Measurements from ENCODE around the gene VRK1. TPM values are rescaled to one million over a fixed set of nuclear protein-coding genes. Genes with fewer than 3 reads are reported as not detected.

VRK1 gene
- total and polyA plus RNA-seq, 8 donors: 2.4 to 7.0 (median 3.6) TPM

- Histone ChIP-seq H3K4me1 (peaks cover 0 to 11% (median 0%) of the 10 kb centered on the region in 3 donors), H3K27ac (no peak overlapping the region), H3K36me3 (no peaks in the 10 kb centered on the region), H3K4me3 (no peak overlapping the region), H3K27me3 (no peaks in the 10 kb centered on the region), H3K9me3 (no peaks in the 10 kb centered on the region)
- 84 to 89% methylated on average over 7 of the region's 7 CpGs for WGBS, 2 donors
- DNase-seq (no peak), FAIRE-seq (no peak), ATAC-seq (no peak)
- intact Hi-C loops (cut with DNase I): no loop called here
- TF ChIP-seq, protein P1, sequence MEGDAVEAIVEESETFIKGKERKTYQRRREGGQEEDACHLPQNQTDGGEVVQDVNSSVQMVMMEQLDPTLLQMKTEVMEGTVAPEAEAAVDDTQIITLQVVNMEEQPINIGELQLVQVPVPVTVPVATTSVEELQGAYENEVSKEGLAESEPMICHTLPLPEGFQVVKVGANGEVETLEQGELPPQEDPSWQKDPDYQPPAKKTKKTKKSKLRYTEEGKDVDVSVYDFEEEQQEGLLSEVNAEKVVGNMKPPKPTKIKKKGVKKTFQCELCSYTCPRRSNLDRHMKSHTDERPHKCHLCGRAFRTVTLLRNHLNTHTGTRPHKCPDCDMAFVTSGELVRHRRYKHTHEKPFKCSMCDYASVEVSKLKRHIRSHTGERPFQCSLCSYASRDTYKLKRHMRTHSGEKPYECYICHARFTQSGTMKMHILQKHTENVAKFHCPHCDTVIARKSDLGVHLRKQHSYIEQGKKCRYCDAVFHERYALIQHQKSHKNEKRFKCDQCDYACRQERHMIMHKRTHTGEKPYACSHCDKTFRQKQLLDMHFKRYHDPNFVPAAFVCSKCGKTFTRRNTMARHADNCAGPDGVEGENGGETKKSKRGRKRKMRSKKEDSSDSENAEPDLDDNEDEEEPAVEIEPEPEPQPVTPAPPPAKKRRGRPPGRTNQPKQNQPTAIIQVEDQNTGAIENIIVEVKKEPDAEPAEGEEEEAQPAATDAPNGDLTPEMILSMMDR (IDR thresholded peaks at IDR 0.05): no peak
Measured at GRCh38 chr14:96799489-96800054, 2.4 kb downstream of the VRK1 start.

DNA sequence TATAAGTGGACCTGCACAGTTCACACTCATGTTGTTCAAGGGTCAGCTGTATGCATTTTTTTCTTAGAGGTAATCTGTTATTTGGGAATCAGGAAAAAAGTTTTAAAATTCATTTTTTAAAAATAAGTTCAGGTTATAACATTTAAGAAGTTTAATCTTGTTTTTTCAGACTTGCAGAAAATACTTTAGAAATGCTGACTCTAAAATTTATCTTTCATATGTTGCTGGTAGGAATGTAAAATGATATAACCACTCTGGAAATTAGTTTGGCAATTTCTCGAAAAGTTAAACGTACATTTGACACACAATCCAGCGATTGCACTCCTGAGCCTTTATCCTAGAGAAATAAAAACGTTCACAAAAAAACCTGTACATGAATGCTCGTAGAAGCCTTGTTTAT, 4.7 kb downstream of the VRK1 start:
- peaks cover 0 to 11% (median 0%) of the 10 kb centered on the region in 3 donors for H3K4me1 ChIP-seq
- H3K9me3 ChIP-seq: no peaks in the 10 kb centered on the region
- H3K27me3 ChIP-seq: no peaks in the 10 kb centered on the region
- DNase-seq (no peak), FAIRE-seq (no peak), ATAC-seq (no peak)
- WGBS, 2 donors: 79 to 89% methylated on average over 5 of the region's 5 CpGs
- intact Hi-C loops (cut with DNase I): no loop called here
- H3K4me3 ChIP-seq: no peak overlapping the region
- no peaks in the 10 kb centered on the region for H3K36me3 ChIP-seq
- TF ChIP-seq, protein P1 (IDR thresholded peaks at IDR 0.05): no peak
- H3K27ac ChIP-seq: no peak overlapping the region

DNA sequence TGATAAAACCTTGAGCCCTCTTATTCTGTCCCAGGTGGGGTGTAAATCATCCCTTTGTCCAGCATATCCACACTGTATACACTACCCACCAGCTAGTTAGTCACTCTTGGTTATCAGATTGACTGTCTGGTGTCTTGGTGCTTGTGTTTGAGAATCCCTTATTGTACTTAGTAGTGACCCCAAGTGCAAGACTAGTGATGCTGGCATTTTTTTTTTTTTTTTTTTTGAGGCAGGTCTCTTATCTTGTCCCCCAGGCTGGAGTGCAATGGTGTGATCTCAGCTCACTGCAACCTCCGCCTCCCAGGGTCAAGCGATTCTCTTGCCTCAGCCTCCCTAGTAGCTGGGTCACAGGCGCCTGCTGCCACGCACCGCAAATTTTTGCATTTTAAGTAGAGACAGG, 5.8 kb downstream of the VRK1 start:
- Histone ChIP-seq H3K9me3 (no peaks in the 10 kb centered on the region), H3K36me3 (no peaks in the 10 kb centered on the region), H3K4me3 (no peak overlapping the region), H3K4me1 (peaks cover 0 to 10% (median 0%) of the 10 kb centered on the region in 3 donors), H3K27ac (no peak overlapping the region), H3K27me3 (no peaks in the 10 kb centered on the region)
- intact Hi-C loops (cut with DNase I): no loop called here
- no peak for DNase-seq
- FAIRE-seq: no peak
- ATAC-seq: no peak
- TF ChIP-seq, protein P1 (IDR thresholded peaks at IDR 0.05): no peak
- WGBS, 2 donors: 96 to 98% methylated on average over 5 of the region's 5 CpGs

DNA sequence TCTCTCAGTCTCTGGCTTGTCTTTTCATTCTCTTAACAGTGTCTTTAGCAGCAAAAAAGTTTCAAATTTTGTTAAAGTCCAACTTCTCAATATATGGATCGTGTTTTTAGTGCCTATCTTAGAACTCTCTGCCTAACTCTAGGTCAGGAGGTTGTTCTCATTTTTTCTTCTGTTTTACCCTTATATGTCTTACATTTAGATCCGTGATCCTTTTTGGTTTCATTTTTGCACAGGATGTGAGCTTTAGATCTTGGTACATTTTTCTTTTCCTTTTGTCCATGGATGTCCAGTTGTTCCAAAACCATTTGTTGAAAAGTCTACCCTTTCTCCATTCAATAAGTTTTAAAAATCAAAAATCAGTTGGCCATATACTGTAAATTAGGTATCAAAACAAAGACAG, 6.8 kb downstream of the VRK1 start:
- no peak for ATAC-seq
- intact Hi-C loops (cut with DNase I): no loop called here
- no peaks in the 10 kb centered on the region for H3K36me3 ChIP-seq

DNA sequence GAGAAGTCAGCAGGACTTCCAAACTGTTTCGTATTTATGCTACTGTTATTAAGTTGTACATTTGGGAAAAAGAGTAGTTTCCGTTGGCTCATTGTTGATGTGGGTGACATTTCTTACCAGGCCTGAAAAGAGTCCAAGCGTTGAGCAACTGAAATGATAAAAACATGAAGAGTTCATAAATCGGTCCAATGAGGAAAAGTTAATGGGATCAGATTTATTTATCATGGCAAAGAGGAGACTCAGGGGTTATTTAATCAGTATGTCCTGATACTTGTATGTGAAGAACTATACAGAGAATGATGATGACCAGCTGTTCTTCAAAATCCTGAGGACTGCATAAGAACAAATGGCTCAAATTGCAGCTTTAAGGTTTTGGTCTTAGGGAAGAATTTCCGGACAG, 7.7 kb downstream of the VRK1 start:
- H3K4me3 ChIP-seq: no peak overlapping the region
- H3K27ac ChIP-seq: no peak overlapping the region
- no peaks in the 10 kb centered on the region for H3K4me1 ChIP-seq
- no peaks in the 10 kb centered on the region for H3K9me3 ChIP-seq
- FAIRE-seq: no peak
- 80 to 90% methylated on average over 5 of the region's 5 CpGs for WGBS, 2 donors
- no peaks in the 10 kb centered on the region for H3K27me3 ChIP-seq
- TF ChIP-seq, protein P1 (IDR thresholded peaks at IDR 0.05): no peak
- no peaks in the 10 kb centered on the region for H3K36me3 ChIP-seq
- ATAC-seq: no peak
- no peak for DNase-seq
- intact Hi-C loops (cut with DNase I): no loop called here

More for the DNA sequence above, 6.8 kb downstream of the VRK1 start:
- no peaks in the 10 kb centered on the region for H3K9me3 ChIP-seq
- H3K27ac ChIP-seq: no peak overlapping the region
- 89 to 92% methylated on average over 2 of the region's 2 CpGs for WGBS, 2 donors
- DNase-seq (no peak), FAIRE-seq (no peak)
- no peak overlapping the region for H3K4me3 ChIP-seq
- H3K4me1 ChIP-seq: peaks cover 0 to 1% (median 0%) of the 10 kb centered on the region in 3 donors
- TF ChIP-seq, protein P1 (IDR thresholded peaks at IDR 0.05): no peak
- no peaks in the 10 kb centered on the region for H3K27me3 ChIP-seq

Measured in pancreas (tissue), 10 donors.